Natural killer cell (primary cell): ENCODE data around the gene KRTAP9-9. TPM values are rescaled to one million over a fixed set of nuclear protein-coding genes. Genes with fewer than 3 reads are reported as not detected.

Source experiments
- ATAC-seq, 3 donors: fragments of 150-1000 bp in 2 of 3; fragments of 200-7000 bp in 1 of 3; cut with Tn5 transposase; 1 replicate in 1 of 3; 2 replicates in 2 of 3; pipeline ENCODE4 v1.10.0; 2021; ENCODE audit warnings: mild to moderate bottlenecking in 2 of 3, moderate library complexity in 2 of 3
- DNase-seq, 2 donors: peaks; one replicate each; pipeline versions ENCODE4 v3.0.0 to v3.0.0-alpha.2; 2013 to 2021; ENCODE audit warnings: mixed read lengths in 1 of 2
- H3K27ac ChIP-seq: one replicate; pipeline ENCODE4 v1.5.1; 2013; ENCODE audit warnings: mild to moderate bottlenecking, low read length
- H3K27me3 ChIP-seq: one replicate; pipeline ENCODE4 v1.6.1; 2013; ENCODE audit warnings: low read length; ENCODE audit not compliant: control insufficient read depth, insufficient read depth
- H3K36me3 ChIP-seq: one replicate; pipeline ENCODE4 v1.6.1; 2013; ENCODE audit warnings: low read length; ENCODE audit not compliant: control insufficient read depth, insufficient read depth
- H3K4me1 ChIP-seq: one replicate; pipeline ENCODE4 v1.6.1; 2013; ENCODE audit warnings: low read length; ENCODE audit not compliant: control insufficient read depth, insufficient read depth
- H3K4me3 ChIP-seq: one replicate; pipeline ENCODE4 v1.5.1; 2013; ENCODE audit warnings: low read length
- H3K9me3 ChIP-seq: one replicate; pipeline ENCODE4 v1.6.1; 2013; ENCODE audit warnings: low read length; ENCODE audit not compliant: control insufficient read depth, insufficient read depth
- H3K27ac Mint-ChIP-seq, 2 donors: one replicate each; pipeline ENCODE4 v1.8.0; 2022; ENCODE audit warnings: mild to moderate bottlenecking in 2 of 2, mixed read lengths in 2 of 2, moderate library complexity in 1 of 2
- H3K27me3 Mint-ChIP-seq, 2 donors: one replicate each; pipeline ENCODE4 v1.8.0; 2022; ENCODE audit warnings: low read depth in 2 of 2, mixed read lengths in 2 of 2
- H3K36me3 Mint-ChIP-seq: one replicate; pipeline ENCODE4 v1.8.0; 2022; ENCODE audit warnings: mixed read lengths
- H3K4me1 Mint-ChIP-seq, 2 donors: one replicate each; pipeline ENCODE4 v1.8.0; 2022; ENCODE audit warnings: mixed read lengths in 2 of 2
- H3K4me3 Mint-ChIP-seq: one replicate; pipeline ENCODE4 v1.8.0; 2022; ENCODE audit warnings: mild to moderate bottlenecking, moderate library complexity, mixed read lengths
- H3K9me3 Mint-ChIP-seq, 2 donors: one replicate each; pipeline ENCODE4 v1.8.0; 2022; ENCODE audit warnings: mixed read lengths in 2 of 2
- WGBS: methylation state at CpG from one replicate; pipeline ENCODE4 v1.1.7; 2013; ENCODE audit warnings: missing lambda C conversion rate; ENCODE audit not compliant: insufficient coverage; 5-methylcytosine and 5-hydroxymethylcytosine counted together
- intact Hi-C: fragments of 100-400 bp; cut with micrococcal nuclease; formaldehyde crosslinking; loops from one replicate; pipeline ENCODE4 v1.14.2; 2022
- total RNA-seq, 4 donors: library from RNA; stranded (reverse); fragments of 120-200 nt in 1 of 4; gene quantifications; one replicate each; pipeline versions ENCODE4 v1.2.3 to v1.2.4, GENCODE V29; 2013 to 2022
- TF ChIP-seq, protein P1 (sequence below): fragments of 200-600 bp; IDR thresholded peaks from one replicate; pipeline ENCODE4 v1.8.0; 2022; ENCODE audit warnings: antibody characterized with exemption

Gene KRTAP9-9
- total RNA-seq, 3 donors from 2014 or later (not counting 1 experiment from before 2014, with no cell fraction given): not detected

DNA sequence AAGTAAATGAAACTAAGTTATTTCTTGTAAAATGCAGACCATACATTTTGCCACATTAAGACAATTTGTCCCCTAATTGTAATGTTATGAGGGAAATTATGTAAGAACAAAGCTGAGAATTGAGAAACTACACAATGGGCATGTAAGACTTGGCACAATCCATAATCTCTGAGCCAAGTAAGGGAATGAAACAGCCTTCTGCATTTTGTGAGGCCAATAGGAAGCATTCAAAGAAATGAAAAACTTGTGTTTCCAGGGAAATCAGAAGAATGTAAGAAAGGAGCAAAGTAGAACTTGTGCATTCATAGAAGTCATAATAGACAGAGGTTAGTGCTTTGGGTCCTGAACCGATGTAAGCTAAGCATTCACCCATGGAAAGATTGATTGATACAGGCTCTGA lies 3.9 kb upstream of the KRTAP9-9 start:
- intact Hi-C loops: no loop called here
- Mint-ChIP-seq H3K4me3 (no peak overlapping the region), H3K4me1 (no peaks in the 10 kb centered on the region), H3K36me3 (no peaks in the 10 kb centered on the region), H3K9me3 (no peaks in the 10 kb centered on the region), H3K27ac (no peak overlapping the region), H3K27me3 (peaks cover 23 to 49% of the 10 kb centered on the region in 2 donors)
- WGBS: 90% methylated on average over 1 of the region's 1 CpG
- Histone ChIP-seq H3K36me3 (no peaks in the 10 kb centered on the region), H3K4me3 (no peak overlapping the region), H3K27ac (no peak overlapping the region), H3K9me3 (no peaks in the 10 kb centered on the region), H3K4me1 (no peaks in the 10 kb centered on the region), H3K27me3 (no peaks in the 10 kb centered on the region)
- DNase-seq (peak in 1 of 2 donors; percentile 0), ATAC-seq (no peak)
- TF ChIP-seq, protein P1, sequence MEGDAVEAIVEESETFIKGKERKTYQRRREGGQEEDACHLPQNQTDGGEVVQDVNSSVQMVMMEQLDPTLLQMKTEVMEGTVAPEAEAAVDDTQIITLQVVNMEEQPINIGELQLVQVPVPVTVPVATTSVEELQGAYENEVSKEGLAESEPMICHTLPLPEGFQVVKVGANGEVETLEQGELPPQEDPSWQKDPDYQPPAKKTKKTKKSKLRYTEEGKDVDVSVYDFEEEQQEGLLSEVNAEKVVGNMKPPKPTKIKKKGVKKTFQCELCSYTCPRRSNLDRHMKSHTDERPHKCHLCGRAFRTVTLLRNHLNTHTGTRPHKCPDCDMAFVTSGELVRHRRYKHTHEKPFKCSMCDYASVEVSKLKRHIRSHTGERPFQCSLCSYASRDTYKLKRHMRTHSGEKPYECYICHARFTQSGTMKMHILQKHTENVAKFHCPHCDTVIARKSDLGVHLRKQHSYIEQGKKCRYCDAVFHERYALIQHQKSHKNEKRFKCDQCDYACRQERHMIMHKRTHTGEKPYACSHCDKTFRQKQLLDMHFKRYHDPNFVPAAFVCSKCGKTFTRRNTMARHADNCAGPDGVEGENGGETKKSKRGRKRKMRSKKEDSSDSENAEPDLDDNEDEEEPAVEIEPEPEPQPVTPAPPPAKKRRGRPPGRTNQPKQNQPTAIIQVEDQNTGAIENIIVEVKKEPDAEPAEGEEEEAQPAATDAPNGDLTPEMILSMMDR: no peak

DNA sequence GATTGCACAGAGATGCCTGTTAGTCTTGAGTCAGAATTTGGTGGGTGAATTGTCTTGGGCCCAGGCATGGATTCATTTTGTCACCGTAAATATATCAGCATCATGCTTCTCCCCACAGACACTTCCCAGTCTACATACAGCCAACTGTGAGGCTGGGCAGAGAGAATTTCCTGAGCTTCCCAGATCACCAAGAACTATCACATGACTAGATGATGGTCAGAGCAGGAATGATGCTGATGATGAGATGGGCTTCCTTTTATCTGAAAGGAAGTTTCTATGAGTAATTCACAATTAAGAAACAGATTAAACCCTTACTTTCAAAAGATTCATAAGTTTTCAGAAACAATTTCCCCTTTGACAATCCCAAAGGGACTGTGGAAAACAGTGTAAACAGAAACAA lies 323 bp upstream of the KRTAP9-9 start:
- intact Hi-C loops: no loop called here
- Histone ChIP-seq H3K27me3 (peaks cover 2% of the 10 kb centered on the region), H3K27ac (no peak overlapping the region), H3K36me3 (no peaks in the 10 kb centered on the region), H3K4me3 (no peak overlapping the region), H3K4me1 (no peaks in the 10 kb centered on the region), H3K9me3 (no peaks in the 10 kb centered on the region)
- H3K4me1 Mint-ChIP-seq: no peaks in the 10 kb centered on the region
- H3K27me3 Mint-ChIP-seq: peaks cover 28 to 80% of the 10 kb centered on the region in 2 donors
- no peak overlapping the region for H3K27ac Mint-ChIP-seq
- no peak overlapping the region for H3K4me3 Mint-ChIP-seq
- TF ChIP-seq, protein P1: no peak
- 50% methylated on average over 1 of the region's 1 CpG for WGBS
- no peaks in the 10 kb centered on the region for H3K9me3 Mint-ChIP-seq
- ATAC-seq (no peak), DNase-seq (peak in 1 of 2 donors; percentile 0)
- H3K36me3 Mint-ChIP-seq: no peaks in the 10 kb centered on the region

DNA sequence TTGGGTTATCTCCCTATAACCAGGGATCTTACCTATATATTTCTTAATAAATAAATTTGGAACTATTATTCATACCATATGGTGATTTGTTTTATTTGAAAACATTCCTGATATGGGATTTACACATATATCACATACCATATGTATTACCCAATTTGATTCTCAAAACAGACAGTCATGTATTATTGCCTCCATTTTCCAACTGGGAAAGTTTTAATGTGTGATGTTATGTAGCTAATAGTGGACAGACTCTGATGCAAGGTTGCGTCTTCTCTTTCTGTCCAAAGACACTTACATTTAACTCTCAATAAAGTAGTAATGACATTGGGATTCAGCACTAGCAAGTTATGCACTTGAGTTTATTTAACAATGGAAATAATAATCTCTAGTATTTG lies 1.1 kb downstream of the KRTAP9-9 start:
- TF ChIP-seq, protein P1: no peak
- Histone ChIP-seq H3K36me3 (no peaks in the 10 kb centered on the region), H3K4me1 (no peaks in the 10 kb centered on the region), H3K9me3 (no peaks in the 10 kb centered on the region), H3K4me3 (no peak overlapping the region), H3K27me3 (peaks cover 2% of the 10 kb centered on the region), H3K27ac (no peak overlapping the region)
- no peaks in the 10 kb centered on the region for H3K36me3 Mint-ChIP-seq
- intact Hi-C loops: no loop called here
- peaks cover 34 to 80% of the 10 kb centered on the region in 2 donors for H3K27me3 Mint-ChIP-seq
- no peak overlapping the region for H3K27ac Mint-ChIP-seq
- no peaks in the 10 kb centered on the region for H3K4me1 Mint-ChIP-seq
- no peak overlapping the region for H3K4me3 Mint-ChIP-seq
- DNase-seq (peak in 1 of 2 donors; percentile 0), ATAC-seq (no peak)
- H3K9me3 Mint-ChIP-seq: no peaks in the 10 kb centered on the region
- no CpG with 5 or more reads among the region's 1 CpG for WGBS

DNA sequence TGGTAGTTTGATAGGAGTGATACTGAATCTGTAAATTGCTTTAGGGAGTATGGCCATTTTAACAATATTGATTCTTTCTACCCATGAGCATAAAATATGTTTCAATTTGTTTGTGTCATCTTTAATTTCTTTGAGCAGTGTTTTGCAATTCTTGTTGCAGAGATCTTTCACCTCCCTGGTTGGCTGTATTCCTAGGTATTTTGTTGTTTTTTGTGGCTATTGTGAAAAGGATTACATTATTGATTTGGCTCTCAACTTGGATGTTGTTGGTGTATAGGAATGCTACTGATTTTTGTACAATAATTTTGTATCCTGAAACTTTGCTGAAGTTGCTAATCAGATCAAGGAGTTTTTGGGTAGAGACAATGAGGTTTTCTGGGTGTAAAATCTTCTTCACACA lies 3.2 kb downstream of the KRTAP9-9 start:
- Histone ChIP-seq H3K27me3 (peaks cover 2% of the 10 kb centered on the region), H3K4me1 (no peaks in the 10 kb centered on the region), H3K27ac (no peak overlapping the region), H3K9me3 (no peaks in the 10 kb centered on the region), H3K4me3 (no peak overlapping the region), H3K36me3 (no peaks in the 10 kb centered on the region)
- Mint-ChIP-seq H3K4me3 (no peak overlapping the region), H3K36me3 (no peaks in the 10 kb centered on the region), H3K27me3 (peaks cover 33 to 76% of the 10 kb centered on the region in 2 donors), H3K4me1 (no peaks in the 10 kb centered on the region), H3K9me3 (no peaks in the 10 kb centered on the region), H3K27ac (no peak overlapping the region)
- intact Hi-C loops: no loop called here
- TF ChIP-seq, protein P1: no peak
- no peak for DNase-seq
- ATAC-seq: no peak
